ENCODE measurements around the gene CCSER2.

DNA sequence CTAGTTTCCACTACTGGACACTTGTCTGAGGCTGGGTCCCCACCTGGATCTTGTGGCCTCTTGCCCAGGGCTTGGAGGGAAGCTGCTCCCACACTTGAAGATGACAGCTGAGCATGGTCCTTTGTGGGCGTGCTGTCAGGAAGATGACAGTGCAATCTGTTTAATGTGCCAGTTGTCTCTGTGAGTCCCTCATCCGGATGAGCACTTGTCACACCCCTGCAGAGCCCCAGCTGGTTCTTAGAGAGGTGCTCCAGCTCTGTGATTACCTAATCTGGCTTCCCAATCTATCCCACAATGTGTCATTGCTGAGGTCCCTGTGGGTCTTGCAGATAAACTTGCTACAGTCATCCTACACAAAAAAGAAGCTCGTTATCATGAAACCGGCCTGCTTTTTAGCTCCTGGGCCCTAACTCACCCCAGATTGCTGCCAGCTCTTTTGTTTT lies 34.8 kb upstream of the CCSER2 start:
- no peak for TF ChIP-seq EZH2 (IDR thresholded peaks at IDR 0.05)
- TF ChIP-seq POLR2AphosphoS5 (IDR thresholded peaks at IDR 0.05; ENCODE audit: borderline replicate concordance, low read depth, low read length), result no peak

Data from SK-N-MC (cell line).